Stimulated activated naive CD8-positive, alpha-beta T cell treated with anti-CD3 and anti-CD28 coated beads, Interleukin-15, Interleukin-2, amounts not matched to agents 100 U/mL and 50 U/mL, for 24 hours (primary cell): ENCODE results near the gene UBR4.

Experiments
- ATAC-seq: fragments of 150-1000 bp; cut with Tn5 transposase; one replicate; pipeline ENCODE4 v1.10.0; 2021
- DNase-seq: peaks from one replicate; pipeline ENCODE4 v3.0.0; 2021

UBR4 gene

GRCh38 chr1:19055701-19056100 is 154.4 kb downstream of the UBR4 start:
- ATAC-seq = no peak
- DNase-seq = no peak

GRCh38 chr1:19055001-19055400 is 155.1 kb downstream of the UBR4 start:
- ATAC-seq = no peak
- DNase-seq = no peak

GRCh38 chr1:19054216-19054615 is 155.8 kb downstream of the UBR4 start:
- no peak for DNase-seq
- ATAC-seq = no peak

GRCh38 chr1:19053486-19053885 is 156.6 kb downstream of the UBR4 start:
- DNase-seq (no peak), ATAC-seq (no peak)

GRCh38 chr1:19049798-19050197 is 160.3 kb downstream of the UBR4 start:
- ATAC-seq = no peak
- no peak for DNase-seq

GRCh38 chr1:19049128-19049768 is 160.8 kb downstream of the UBR4 start:
- ATAC-seq (no peak), DNase-seq (no peak)

GRCh38 chr1:19046972-19047731 is 162.9 kb downstream of the UBR4 start:
- no peak for ATAC-seq

GRCh38 chr1:19045898-19046880 is 163.9 kb downstream of the UBR4 start:
- no peak for ATAC-seq
- DNase-seq = no peak

More at GRCh38 chr1:19046972-19047731, 162.9 kb downstream of the UBR4 start:
- no peak for DNase-seq

GRCh38 chr1:19044975-19045831 is 164.9 kb downstream of the UBR4 start:
- peak; percentile 62 for ATAC-seq
- peak; percentile 29 for DNase-seq

- ATAC-seq (no peak), DNase-seq (no peak)
These were observed 165.6 kb downstream of the UBR4 start for GRCh38 chr1:19044471-19044870.

- no peak for DNase-seq
- ATAC-seq = no peak
These were observed 166.3 kb downstream of the UBR4 start for GRCh38 chr1:19043579-19044443.

- DNase-seq = peak; percentile 46
- peak; percentile 60 for ATAC-seq
These were observed 167.1 kb downstream of the UBR4 start for GRCh38 chr1:19042675-19043578.

GRCh38 chr1:19040010-19040680 is 169.9 kb downstream of the UBR4 start:
- no peak for ATAC-seq
- DNase-seq = no peak

GRCh38 chr1:19038732-19039131 is 171.3 kb downstream of the UBR4 start:
- no peak for ATAC-seq
- no peak for DNase-seq

GRCh38 chr1:19038096-19038495 is 172.0 kb downstream of the UBR4 start:
- DNase-seq = no peak

GRCh38 chr1:19037659-19038058 is 172.4 kb downstream of the UBR4 start:
- ATAC-seq (no peak), DNase-seq (no peak)

More at GRCh38 chr1:19038096-19038495, 172.0 kb downstream of the UBR4 start:
- no peak for ATAC-seq

- no peak for ATAC-seq
- no peak for DNase-seq
These were observed 173.1 kb downstream of the UBR4 start for GRCh38 chr1:19036813-19037605.
